ENCODE results near the gene SUMF2.
A peak's percentile ranks its signal among the peaks of the same experiment; 100 is the strongest.
"Not testable (repeated sequence)": the region's sequence is repeated elsewhere in the genome, so short reads cannot be mapped to it uniquely, and the experiment has no call there.

Gene SUMF2

GRCh38 chr7:56063882-56064625 is at the start of gene SUMF2:
TSS of gene SUMF2 (plus strand) at chr7:56064286. CDS start at chr7:56064312, 26 bp downstream.
- ChIA-PET CTCF (no interaction called here), POLR2A (ENCODE audit: low non-redundant PET) (interaction anchor here (1.1 kb wide), 1 partner anchor 13 kb away, joined by 7 read pairs; the partner anchor contains the start of genes CCT6A and PSPH)
- peak within 1 kb of the TSS; percentile 92 for H3K27ac ChIP-seq
- DNase-seq (ENCODE audit: low spot score), result peak; percentile 98
- TF ChIP-seq CTCF (conservative IDR thresholded peaks at IDR 0.05; ENCODE audit: low read depth), result peak; percentile 23; the same call in 1 of the 2 replicates

DNA sequence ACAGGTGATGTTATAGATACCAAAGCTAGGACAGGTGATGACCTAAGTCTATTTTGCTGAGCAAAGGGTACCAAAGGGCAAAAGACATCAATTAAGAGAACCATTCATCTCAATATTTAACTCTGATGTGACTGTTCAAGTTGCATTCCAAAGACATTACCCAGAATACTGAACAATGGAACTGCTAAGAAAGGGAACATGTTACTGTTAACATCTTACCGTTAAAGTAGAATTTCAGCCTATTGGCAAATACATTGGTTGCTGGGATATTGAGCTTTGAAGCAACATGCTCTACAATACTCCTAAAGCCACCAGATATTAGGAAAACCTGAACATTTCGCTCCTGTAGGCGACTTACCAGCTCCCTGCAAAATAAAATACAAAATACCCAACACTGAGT is 47.1 kb upstream of the SUMF2 start:
- POLR2A ChIA-PET (ENCODE audit: low non-redundant PET), result interaction anchor here (0.6 kb wide), 1 partner anchor 31 kb away, joined by 5 read pairs; no protein-coding TSS in a partner anchor
- not testable (repeated sequence) for H3K27ac ChIP-seq; DNase-seq (ENCODE audit: low spot score)
- CTCF ChIA-PET, result interaction anchor here (0.6 kb wide), 1 partner anchor 1284 kb away, joined by 3 read pairs; no protein-coding TSS in a partner anchor

GRCh38 chr7:56019501-56019900 is 44.6 kb upstream of the SUMF2 start:
- no peak overlapping the region for H3K27ac ChIP-seq
- no peak for TF ChIP-seq CTCF (conservative IDR thresholded peaks at IDR 0.05; ENCODE audit: low read depth)
- ChIA-PET POLR2A (ENCODE audit: low non-redundant PET) (no interaction called here), CTCF (interaction anchor here (0.6 kb wide), 1 partner anchor 40 kb away, joined by 3 read pairs; no protein-coding TSS in a partner anchor)
- no peak for DNase-seq (ENCODE audit: low spot score)

GRCh38 chr7:56023500-56023899 is 40.6 kb upstream of the SUMF2 start:
- TF ChIP-seq CTCF (conservative IDR thresholded peaks at IDR 0.05; ENCODE audit: low read depth), result no peak
- POLR2A ChIA-PET (ENCODE audit: low non-redundant PET), result no interaction called here
- CTCF ChIA-PET, result no interaction called here
- H3K27ac ChIP-seq, result no peak overlapping the region
- DNase-seq (ENCODE audit: low spot score), result no peak

GRCh38 chr7:56026538-56026937 is 37.5 kb upstream of the SUMF2 start:
- peak overlapping the region; percentile 62 for H3K27ac ChIP-seq
- TF ChIP-seq CTCF (conservative IDR thresholded peaks at IDR 0.05; ENCODE audit: low read depth), result no peak
- POLR2A ChIA-PET (ENCODE audit: low non-redundant PET), result no interaction called here
- DNase-seq (ENCODE audit: low spot score), result peak; percentile 21
- CTCF ChIA-PET, result no interaction called here

GRCh38 chr7:56028942-56029630 is 35.0 kb upstream of the SUMF2 start:
- H3K27ac ChIP-seq, result peak overlapping the region; percentile 8; the same call in 1 of the 2 replicates
- ChIA-PET POLR2A (ENCODE audit: low non-redundant PET) (no interaction called here), CTCF (no interaction called here)
- no peak for DNase-seq (ENCODE audit: low spot score)
- no peak for TF ChIP-seq CTCF (conservative IDR thresholded peaks at IDR 0.05; ENCODE audit: low read depth)

GRCh38 chr7:56030340-56030739 is 33.7 kb upstream of the SUMF2 start:
- ChIA-PET POLR2A (ENCODE audit: low non-redundant PET) (no interaction called here), CTCF (no interaction called here)
- no peak overlapping the region for H3K27ac ChIP-seq
- TF ChIP-seq CTCF (conservative IDR thresholded peaks at IDR 0.05; ENCODE audit: low read depth), result no peak
- DNase-seq (ENCODE audit: low spot score), result no peak

- DNase-seq (ENCODE audit: low spot score); CTCF ChIA-PET; H3K27ac ChIP-seq; POLR2A ChIA-PET (ENCODE audit: low non-redundant PET): not testable (repeated sequence)
Observed at GRCh38 chr7:56031556-56031955, 32.5 kb upstream of the SUMF2 start.

DNA sequence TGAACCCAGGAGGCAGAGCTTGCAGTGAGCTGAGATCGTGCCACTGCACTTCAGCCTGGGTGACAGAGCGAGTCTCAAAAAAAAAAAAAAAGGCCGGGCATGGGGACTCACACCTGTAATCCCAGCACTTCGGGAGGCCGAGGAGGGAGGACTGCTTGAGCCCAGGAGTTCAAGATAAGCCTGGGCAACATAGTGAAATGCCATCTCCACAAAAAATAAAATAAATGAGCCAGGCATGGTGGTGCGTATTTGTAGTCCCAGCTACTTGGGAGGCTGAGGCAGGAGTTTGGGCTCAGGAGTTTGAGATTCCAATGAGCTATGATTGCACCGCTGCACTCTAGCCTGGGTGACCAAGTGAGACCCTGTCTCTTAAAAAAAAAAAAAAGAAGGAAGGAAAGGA is 31.5 kb upstream of the SUMF2 start:
- DNase-seq (ENCODE audit: low spot score), result not testable (repeated sequence)
- ChIA-PET POLR2A (ENCODE audit: low non-redundant PET) (interaction anchor here (1.0 kb wide), 1 partner anchor 19 kb away, joined by 6 read pairs; the partner anchor contains the start of genes CCT6A and PSPH), CTCF (interaction anchor here (0.6 kb wide), 1 partner anchor 158 kb away, joined by 5 read pairs; no protein-coding TSS in a partner anchor)
- H3K27ac ChIP-seq, result peak overlapping the region; percentile 18; the same call in 1 of the 2 replicates
